Measurements from ENCODE around the gene NXNL2. TPM values are rescaled to one million over a fixed set of nuclear protein-coding genes. Genes with fewer than 3 reads are reported as not detected.

The NXNL2 gene
- total RNA-seq, 1 donor from 2014 or later: 0.52 TPM

DNA sequence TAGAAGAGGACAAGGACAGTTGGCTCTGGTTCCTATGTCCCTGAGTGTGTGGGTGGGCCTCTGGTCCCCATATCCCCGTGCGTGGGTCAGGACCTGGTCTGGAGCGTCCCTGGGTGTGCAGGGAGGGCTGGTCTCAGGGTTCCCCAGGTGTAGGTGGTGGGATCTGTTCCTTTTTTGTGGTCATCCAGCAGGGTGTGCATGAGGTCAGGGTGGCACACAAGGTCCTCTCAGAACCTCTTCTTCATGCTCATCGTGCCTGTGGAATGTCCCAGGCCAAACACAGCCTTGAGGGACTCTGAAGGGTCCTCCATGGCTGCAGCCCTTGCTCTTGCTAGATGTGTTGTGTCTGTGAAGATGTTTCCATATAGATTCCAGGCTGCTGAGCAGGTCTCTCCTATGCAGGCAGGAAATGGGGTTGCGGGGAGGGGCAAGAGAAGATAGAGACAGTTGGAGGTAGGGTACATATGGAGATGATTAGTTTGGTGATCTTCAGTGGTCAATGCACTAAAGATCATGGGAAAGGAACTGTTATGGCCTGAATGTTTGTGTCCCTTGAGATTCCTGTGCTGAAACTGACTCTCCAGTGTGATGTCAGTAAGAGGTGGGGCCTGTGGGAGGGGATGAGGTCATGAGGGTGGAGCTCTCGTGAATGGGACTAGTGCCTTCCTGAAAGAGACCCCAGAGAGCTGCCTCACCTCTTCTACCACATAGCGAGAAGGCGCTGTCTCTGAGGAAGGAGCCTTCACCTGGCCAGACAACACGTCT lies 53.1 kb downstream of the NXNL2 start:
- Histone ChIP-seq H3K9me3 (ENCODE audit: control insufficient read depth in 3 of 3, low read length in 3 of 3) (no peaks in the 10 kb centered on the region), H3K36me3 (ENCODE audit: control insufficient read depth in 3 of 3, insufficient read depth in 3 of 3, low read length in 3 of 3) (no peaks in the 10 kb centered on the region), H3K9ac (ENCODE audit: low read depth in 1 of 3, low read length in 3 of 3) (no peak overlapping the region), H3K4me3 (ENCODE audit: low read length in 3 of 3) (no peak overlapping the region), H3K27me3 (ENCODE audit: control insufficient read depth in 3 of 3, insufficient read depth in 3 of 3, low read length in 3 of 3) (peaks cover 0 to 10% (median 0%) of the 10 kb centered on the region in 3 donors), H3K27ac (ENCODE audit: low read depth, low read length) (no peak overlapping the region), H3K4me1 (ENCODE audit: control insufficient read depth in 3 of 3, insufficient read depth in 3 of 3, low read length in 3 of 3) (no peaks in the 10 kb centered on the region)

DNA sequence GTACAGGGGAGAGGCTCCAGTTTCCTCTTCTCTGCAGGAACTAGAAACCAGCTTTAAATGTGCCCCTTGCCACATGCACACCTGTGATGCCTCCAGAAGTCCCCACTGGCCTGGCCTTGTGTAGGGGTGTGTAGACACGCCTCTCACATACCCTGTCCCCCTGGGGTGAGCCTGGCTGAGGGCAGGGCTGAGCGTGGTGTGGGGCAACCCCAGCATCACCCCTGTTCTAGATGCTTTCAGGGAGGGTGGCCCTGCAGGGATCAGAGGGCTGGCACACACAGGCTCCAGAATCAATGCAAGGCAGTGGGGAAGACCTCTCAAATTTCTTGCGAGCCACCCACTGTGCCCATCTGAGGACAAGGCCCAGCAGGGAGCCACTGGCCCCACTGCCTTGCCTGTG lies 54.7 kb downstream of the NXNL2 start:
- H3K27me3 ChIP-seq (ENCODE audit: control insufficient read depth in 3 of 3, insufficient read depth in 3 of 3, low read length in 3 of 3): peaks cover 0 to 8% (median 0%) of the 10 kb centered on the region in 3 donors
- no peaks in the 10 kb centered on the region for H3K36me3 ChIP-seq (ENCODE audit: control insufficient read depth in 3 of 3, insufficient read depth in 3 of 3, low read length in 3 of 3)
- H3K9ac ChIP-seq (ENCODE audit: low read depth in 1 of 3, low read length in 3 of 3): no peak overlapping the region
- no peaks in the 10 kb centered on the region for H3K9me3 ChIP-seq (ENCODE audit: control insufficient read depth in 3 of 3, low read length in 3 of 3)
- no peak overlapping the region for H3K27ac ChIP-seq (ENCODE audit: low read depth, low read length)
- no peaks in the 10 kb centered on the region for H3K4me1 ChIP-seq (ENCODE audit: control insufficient read depth in 3 of 3, insufficient read depth in 3 of 3, low read length in 3 of 3)
- no peak overlapping the region for H3K4me3 ChIP-seq (ENCODE audit: low read length in 3 of 3)

DNA sequence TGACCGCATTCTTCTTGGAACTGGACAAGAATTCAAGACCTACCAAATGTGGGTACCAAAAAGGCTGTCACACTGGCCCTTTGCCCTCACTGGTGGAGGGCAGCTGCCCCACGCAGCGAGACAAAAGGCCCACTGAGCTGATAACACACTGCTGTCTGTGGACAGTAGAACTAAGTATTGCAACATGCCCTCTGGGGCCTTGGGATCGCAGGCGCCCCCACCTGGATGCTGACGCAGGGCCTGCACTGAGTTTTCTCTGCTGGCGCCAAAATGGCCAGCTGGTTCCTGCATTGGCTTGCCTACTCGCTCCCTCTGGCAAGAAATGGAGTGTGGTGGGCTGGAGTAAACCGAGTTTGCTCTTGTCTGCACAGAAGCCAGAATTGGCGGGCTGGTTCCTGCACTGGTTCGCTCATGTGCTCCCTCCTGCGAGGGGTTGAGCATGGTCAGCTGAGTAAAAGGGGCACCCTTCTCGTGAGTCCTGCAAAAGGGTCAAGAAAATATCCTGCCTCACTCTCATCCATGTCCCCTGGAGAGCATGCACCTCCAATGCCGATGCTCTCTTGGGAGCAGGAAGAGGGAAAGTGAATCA lies 55.7 kb downstream of the NXNL2 start:
- no peak overlapping the region for H3K27ac ChIP-seq (ENCODE audit: low read depth, low read length)
- H3K9ac ChIP-seq (ENCODE audit: low read depth in 1 of 3, low read length in 3 of 3): no peak overlapping the region
- H3K4me3 ChIP-seq (ENCODE audit: low read length in 3 of 3): no peak overlapping the region
- no peaks in the 10 kb centered on the region for H3K9me3 ChIP-seq (ENCODE audit: control insufficient read depth in 3 of 3, low read length in 3 of 3)
- peaks cover 0 to 8% (median 0%) of the 10 kb centered on the region in 3 donors for H3K27me3 ChIP-seq (ENCODE audit: control insufficient read depth in 3 of 3, insufficient read depth in 3 of 3, low read length in 3 of 3)
- no peaks in the 10 kb centered on the region for H3K4me1 ChIP-seq (ENCODE audit: control insufficient read depth in 3 of 3, insufficient read depth in 3 of 3, low read length in 3 of 3)
- no peaks in the 10 kb centered on the region for H3K36me3 ChIP-seq (ENCODE audit: control insufficient read depth in 3 of 3, insufficient read depth in 3 of 3, low read length in 3 of 3)

DNA sequence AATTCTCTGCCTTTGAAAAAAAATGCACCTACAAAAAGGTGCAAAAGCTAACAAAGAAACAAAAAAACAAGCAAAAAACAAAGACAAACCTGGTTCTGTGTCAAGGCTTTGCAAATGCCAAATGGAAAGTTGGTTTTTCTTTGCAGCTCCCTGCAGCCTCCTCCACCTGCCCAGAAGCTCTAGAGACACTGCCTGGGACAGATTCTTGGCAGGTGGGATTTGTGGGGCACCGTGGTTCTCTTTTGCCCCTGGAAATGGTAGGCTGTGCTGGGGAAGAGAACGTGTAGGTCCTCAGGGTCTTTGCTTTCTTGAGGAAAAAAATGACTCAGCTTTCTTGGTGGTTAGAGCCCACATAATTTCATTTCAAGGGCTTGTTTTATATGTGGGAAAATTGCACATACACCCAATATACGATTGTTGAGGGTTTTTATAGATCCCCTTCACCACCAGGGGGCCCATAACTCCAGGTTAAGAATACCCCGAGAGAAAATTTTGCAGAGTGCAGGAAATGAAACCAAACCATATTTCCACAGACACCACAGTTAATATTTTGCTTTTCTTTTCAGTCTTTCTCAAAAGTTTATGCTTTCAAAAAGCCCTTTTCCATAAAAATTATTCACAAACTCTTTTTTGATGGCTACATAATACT lies 58.7 kb downstream of the NXNL2 start:
- H3K4me1 ChIP-seq (ENCODE audit: control insufficient read depth in 3 of 3, insufficient read depth in 3 of 3, low read length in 3 of 3): no peaks in the 10 kb centered on the region
- no peak overlapping the region for H3K27ac ChIP-seq (ENCODE audit: low read depth, low read length)

More for the DNA sequence above, 58.7 kb downstream of the NXNL2 start:
- Histone ChIP-seq H3K9ac (ENCODE audit: low read depth in 1 of 3, low read length in 3 of 3) (no peak overlapping the region), H3K36me3 (ENCODE audit: control insufficient read depth in 3 of 3, insufficient read depth in 3 of 3, low read length in 3 of 3) (no peaks in the 10 kb centered on the region), H3K9me3 (ENCODE audit: control insufficient read depth in 3 of 3, low read length in 3 of 3) (no peaks in the 10 kb centered on the region), H3K27me3 (ENCODE audit: control insufficient read depth in 3 of 3, insufficient read depth in 3 of 3, low read length in 3 of 3) (peaks cover 0 to 8% (median 0%) of the 10 kb centered on the region in 3 donors), H3K4me3 (ENCODE audit: low read length in 3 of 3) (no peak overlapping the region)

Other genes starting within 250 kb of the NXNL2 start
- 60.5 TPM for gene SPIN1, start 146.7 kb upstream of the NXNL2 start, total RNA-seq

Measured in skeletal muscle tissue (tissue), 4 donors.